Testis (tissue), 2 donors: ENCODE results near the gene TBCD.

Experiments used
- CTCF ChIP-seq, 3 experiments: fragments of 450-650 bp in 2 of 3; fragments of 200-600 bp in 1 of 3; sonication (generic) in 1 of 3; IDR thresholded peaks; one replicate each; pipeline ENCODE4 v1.5.1; 2016 to 2019; ENCODE audit warnings: antibody characterized with exemption in 3 of 3, mild to moderate bottlenecking in 2 of 3, moderate library complexity in 1 of 3
- POLR2A ChIP-seq: fragments of 450-650 bp; IDR thresholded peaks from one replicate; pipeline ENCODE4 v1.6.1; 2017; ENCODE audit warnings: antibody characterized with exemption, mild to moderate bottlenecking, moderate library complexity

GRCh38 chr17:82817947-82818346 lies 66.1 kb downstream of the TBCD start:
- TF ChIP-seq CTCF (IDR thresholded peaks at IDR 0.05) (no peak), POLR2A (no peak)
